HG02943 (cell line): ENCODE data around the gene ADAM29.
"Not testable (repeated sequence)": the region's sequence is repeated elsewhere in the genome, so short reads cannot be mapped to it uniquely, and the experiment has no call there.

Experiments used
- ATAC-seq: cut with Tn5 transposase; IDR thresholded peaks from one replicate; pipeline ENCODE4 v1.9.1; 2021; ENCODE audit warnings: mild to moderate bottlenecking, low read depth, moderate library complexity; ENCODE audit not compliant: unreplicated experiment

ADAM29 gene

GRCh38 chr4:174918058-174918457, at the start of gene ADAM29:
TSS of gene ADAM29 (plus strand) at chr4:174918358. CDS start at chr4:174975526, 57,168 bp downstream.
- no peak for ATAC-seq

GRCh38 chr4:174869339-174869738, 48.8 kb upstream of the ADAM29 start:
- no peak for ATAC-seq

GRCh38 chr4:174870311-174870710, 47.8 kb upstream of the ADAM29 start:
- ATAC-seq, result no peak

GRCh38 chr4:174871407-174871806, 46.8 kb upstream of the ADAM29 start:
- no peak for ATAC-seq

GRCh38 chr4:174873146-174873545, 45.0 kb upstream of the ADAM29 start:
- ATAC-seq, result not testable (repeated sequence)

GRCh38 chr4:174873931-174874330, 44.2 kb upstream of the ADAM29 start:
- peak; percentile 66 for ATAC-seq

- ATAC-seq, result peak; percentile 26
Observed at GRCh38 chr4:174874898-174875297, 43.3 kb upstream of the ADAM29 start.

- no peak for ATAC-seq
Observed at GRCh38 chr4:174880001-174880400, 38.2 kb upstream of the ADAM29 start.

- no peak for ATAC-seq
Observed at GRCh38 chr4:174882317-174882992, 35.7 kb upstream of the ADAM29 start.

DNA sequence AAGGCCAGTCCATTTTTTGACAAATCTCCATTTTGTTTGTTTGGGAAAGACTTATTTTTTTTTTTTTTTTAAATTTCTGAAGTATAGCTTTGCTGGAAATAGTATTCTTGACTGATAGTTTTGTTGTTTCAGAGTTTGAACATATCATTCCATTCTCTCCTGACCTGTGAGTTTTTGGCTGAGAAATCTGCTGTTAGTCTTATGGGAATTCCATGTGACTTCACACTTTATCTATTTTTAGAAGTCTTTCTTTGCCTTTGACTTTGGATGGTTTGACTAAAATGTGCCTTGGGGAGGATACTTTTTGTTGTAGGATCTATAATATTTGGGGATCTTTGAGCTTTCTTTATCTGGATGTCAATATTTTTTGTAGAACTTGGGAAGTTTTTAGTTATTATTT, 10.7 kb upstream of the ADAM29 start:
- ATAC-seq, result no peak

DNA sequence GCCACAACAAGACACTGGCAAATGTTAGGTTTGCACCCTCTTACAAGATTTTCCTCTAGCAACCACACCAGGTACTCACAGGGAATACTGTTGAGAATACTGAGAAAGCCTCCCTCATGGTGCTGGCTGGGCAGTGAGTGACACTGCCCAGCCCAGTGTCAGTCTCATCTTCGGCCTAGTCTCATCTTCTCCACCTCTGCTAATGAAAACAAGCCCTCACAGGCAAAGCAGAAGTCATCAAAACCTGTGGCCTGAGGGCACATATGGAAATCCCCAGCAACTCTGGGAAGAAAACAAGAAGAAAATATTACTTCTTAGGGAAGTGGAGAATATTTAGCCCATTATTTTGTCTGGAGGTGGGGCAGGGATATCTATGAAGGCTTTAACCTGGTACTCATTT, 7.9 kb upstream of the ADAM29 start:
- ATAC-seq, result no peak

DNA sequence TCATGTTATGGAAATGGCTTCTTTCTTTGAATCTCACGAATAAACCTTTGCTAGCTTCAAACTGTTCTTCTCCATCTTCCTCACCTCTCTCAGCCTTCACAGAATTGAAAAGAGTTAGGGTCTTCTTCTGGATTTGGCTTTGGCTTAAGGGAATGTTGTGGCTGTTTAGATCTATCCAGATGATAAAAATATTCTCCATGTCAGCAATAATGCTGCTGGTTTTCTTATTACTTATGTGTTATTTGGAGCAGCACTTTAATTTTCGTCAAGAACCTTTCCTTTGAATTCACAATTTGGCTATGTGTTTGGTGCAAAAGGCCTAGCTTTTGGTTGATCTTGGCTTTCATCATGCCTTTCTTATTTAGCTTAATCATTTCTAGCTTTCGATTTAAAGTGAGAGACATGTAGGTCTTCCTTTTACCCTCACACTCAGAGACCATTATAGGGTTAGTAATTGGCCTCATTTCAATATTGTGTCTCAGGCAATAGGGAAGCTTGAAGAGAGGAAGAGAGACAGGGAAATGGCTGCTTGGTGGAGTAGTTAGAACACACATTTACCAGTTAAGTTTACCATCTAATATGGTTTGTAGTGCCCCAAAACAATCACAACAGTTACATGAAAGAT, 5.1 kb upstream of the ADAM29 start:
- no peak for ATAC-seq

GRCh38 chr4:174919886-174920423, 1.8 kb downstream of the ADAM29 start:
- no peak for ATAC-seq

DNA sequence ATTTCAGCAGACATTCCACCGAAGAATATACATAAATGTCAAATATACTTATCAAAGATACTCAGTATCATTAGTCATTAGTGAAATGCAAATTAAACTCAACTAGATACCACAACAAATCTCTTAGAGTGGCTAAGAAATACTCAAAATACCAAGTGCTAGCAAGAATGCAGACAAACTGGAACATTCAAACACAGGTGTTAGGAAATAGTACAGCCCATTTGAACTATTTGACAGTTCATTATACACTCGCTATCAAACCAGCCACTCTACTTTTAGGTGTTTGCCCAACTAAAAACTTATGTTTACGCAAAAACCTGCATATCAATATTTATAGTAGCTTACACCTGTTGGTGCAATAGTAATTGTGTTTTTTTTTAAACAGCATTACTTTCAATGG, 8.8 kb downstream of the ADAM29 start:
- no peak for ATAC-seq

DNA sequence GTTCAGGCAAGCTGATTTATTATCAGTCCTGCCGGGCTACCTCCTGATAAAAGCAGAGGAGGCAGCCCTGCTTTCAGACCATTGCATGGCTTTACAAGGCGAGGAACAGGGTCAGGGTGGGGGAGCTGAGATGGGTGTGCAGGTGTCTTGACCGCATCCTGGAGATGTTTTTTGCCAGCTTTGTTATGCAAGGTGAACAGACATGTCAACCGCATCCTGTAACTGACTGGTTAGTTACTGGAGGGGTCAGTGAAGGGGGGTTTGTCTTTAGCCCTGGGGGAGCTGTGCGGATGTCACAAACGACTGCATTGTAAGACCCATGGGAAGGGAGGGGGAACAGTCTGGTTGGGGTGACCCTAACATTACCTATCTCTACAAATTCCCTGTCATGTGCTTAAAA, 10.0 kb downstream of the ADAM29 start:
- peak; percentile 70 for ATAC-seq

DNA sequence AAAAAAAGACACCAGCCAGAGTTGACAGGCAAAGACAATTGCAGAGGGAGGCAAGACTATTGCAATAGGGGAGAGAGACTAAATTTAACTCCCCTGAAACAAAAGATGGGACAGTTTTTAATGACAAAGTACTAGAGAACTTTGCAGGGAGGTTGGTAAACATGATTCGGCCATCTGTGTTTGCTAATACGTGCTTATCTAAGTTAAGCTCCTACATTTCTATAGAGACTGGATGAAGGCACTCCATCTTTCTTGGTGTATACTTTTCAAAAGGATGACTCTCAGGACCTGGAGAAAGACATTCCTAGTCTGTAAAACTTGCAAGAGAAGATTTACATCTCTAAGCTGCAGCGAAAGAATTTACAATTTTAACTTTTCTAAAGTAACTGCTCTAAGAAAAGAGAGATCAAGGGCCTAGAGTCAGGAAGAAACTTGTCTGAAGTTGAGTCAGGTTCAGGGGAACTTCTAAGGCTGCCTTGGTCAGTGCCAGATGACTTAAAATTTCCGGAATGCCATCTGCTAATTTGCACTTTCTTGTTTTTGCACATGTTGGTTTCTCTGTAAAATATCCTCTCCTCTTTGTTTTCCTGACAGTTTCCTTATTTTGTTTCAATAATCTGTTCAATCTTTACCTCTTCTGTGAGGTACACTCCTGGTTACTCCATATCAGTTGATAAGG, 10.6 kb downstream of the ADAM29 start:
- ATAC-seq, result peak; percentile 41

GRCh38 chr4:174929346-174929745, 11.2 kb downstream of the ADAM29 start:
- no peak for ATAC-seq

DNA sequence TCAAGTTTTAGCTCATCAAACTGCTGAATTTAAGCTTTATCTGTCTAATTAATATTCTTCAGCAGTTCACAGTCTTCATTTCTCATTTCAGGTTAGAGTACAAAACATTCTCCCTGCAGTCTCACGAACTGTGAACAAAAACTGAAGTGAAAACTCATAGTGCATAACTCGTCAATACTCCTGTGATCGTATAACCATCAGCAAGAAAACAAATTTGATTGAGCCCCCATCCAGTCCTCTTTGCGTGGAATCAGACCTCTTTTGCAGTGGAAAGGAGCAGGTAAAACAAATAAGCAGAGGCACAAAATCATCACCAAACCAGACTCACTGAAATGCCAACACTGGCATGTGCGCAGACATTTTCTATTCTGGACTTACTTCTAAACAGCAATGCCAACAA, 12.7 kb downstream of the ADAM29 start:
- ATAC-seq, result no peak

DNA sequence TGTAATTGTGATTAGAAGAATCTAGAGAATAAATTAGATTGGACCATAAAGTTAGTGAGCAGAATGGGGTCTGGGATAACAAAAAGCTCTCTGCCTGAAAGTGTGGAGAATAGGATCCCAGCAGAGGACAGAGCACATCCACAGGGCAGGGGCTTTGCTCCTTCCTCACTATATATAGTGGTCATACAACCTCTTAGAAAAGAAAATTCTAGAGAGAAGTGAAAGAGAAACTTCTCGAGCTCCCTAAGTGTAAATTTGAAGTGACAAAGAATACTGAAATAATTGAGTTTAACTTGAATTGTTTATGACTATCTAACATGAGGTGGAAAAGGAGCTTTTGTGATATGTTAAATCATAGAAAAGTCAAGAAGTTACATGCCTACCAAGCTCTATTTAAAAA, 14.9 kb downstream of the ADAM29 start:
- no peak for ATAC-seq

DNA sequence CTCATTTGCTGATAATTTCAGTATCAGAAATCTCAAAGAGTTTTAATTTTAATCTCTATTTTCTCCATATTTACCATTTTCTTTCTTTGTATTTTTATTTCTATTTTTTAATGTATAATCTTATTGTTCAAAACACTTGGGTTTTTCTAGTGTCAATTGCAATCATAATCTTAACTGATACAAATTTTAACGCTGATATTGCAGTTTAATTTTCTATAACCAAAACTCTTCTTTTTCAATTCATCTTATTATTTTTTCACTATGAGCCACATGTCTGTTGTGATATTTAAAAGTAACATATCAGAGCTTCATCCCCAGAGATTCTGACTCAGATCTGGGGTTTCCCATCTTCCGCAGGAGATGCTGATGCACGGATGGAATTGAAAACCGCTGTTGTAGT, 16.2 kb downstream of the ADAM29 start:
- no peak for ATAC-seq

GRCh38 chr4:174935607-174936006, 17.4 kb downstream of the ADAM29 start:
- ATAC-seq, result no peak

DNA sequence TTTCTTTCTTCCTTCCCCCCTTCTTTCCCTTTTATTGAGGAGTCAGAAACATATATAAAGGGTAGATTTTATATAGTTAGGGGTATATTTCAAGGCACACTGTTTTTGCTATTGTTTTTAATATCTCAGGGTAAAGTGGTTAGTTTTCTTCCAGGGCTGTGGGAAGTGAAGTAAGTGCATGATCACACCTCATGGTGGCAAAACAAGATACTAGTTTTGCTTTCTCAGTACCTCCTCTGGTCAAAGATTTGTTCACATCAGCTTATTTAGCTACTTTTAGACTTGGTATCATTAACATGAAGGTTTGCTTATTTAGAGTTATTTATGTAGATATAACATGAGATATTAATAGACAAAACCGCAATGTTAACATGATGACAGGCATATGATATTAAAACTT, 21.8 kb downstream of the ADAM29 start:
- ATAC-seq, result no peak
